WTC11 (cell line): ENCODE measurements around the gene GPI. TPM values are rescaled to one million over a fixed set of nuclear protein-coding genes. Genes with fewer than 3 reads are reported as not detected.

Source experiments
- E2F1 ChIP-seq: sonication (generic); formaldehyde crosslinking; IDR thresholded peaks from 2 replicates; pipeline ENCODE4 v1.8.0; 2022; ENCODE audit warnings: mild to moderate bottlenecking, missing genetic modification reagents
- E2F4 ChIP-seq: sonication (generic); formaldehyde crosslinking; IDR thresholded peaks from 2 replicates; pipeline ENCODE4 v1.8.1; 2022; ENCODE audit warnings: low read depth, mild to moderate bottlenecking, moderate library complexity, missing genetic modification reagents, borderline replicate concordance
- ESRRA ChIP-seq: sonication (generic); formaldehyde crosslinking; IDR thresholded peaks from 2 replicates; pipeline ENCODE4 v1.8.1; 2022; ENCODE audit warnings: mild to moderate bottlenecking, missing genetic modification reagents, borderline replicate concordance
- FOXK1 ChIP-seq: sonication (generic); formaldehyde crosslinking; IDR thresholded peaks from 2 replicates; pipeline ENCODE4 v1.8.0; 2022; ENCODE audit warnings: mild to moderate bottlenecking, moderate library complexity, missing genetic modification reagents
- GABPB1 ChIP-seq: sonication (generic); formaldehyde crosslinking; IDR thresholded peaks from 2 replicates; pipeline ENCODE4 v1.8.1; 2023; ENCODE audit warnings: mild to moderate bottlenecking, missing genetic modification reagents
- HMGXB4 ChIP-seq: sonication (generic); formaldehyde crosslinking; IDR thresholded peaks from 2 replicates; pipeline ENCODE4 v1.8.1; 2023; ENCODE audit warnings: mild to moderate bottlenecking, moderate library complexity, missing genetic modification reagents
- JAZF1 ChIP-seq: fragments of 250-450 bp; sonication (Bioruptor Pico); IDR thresholded peaks from 2 replicates; pipeline ENCODE4 v1.9.0; 2021; ENCODE audit warnings: moderate library complexity, mild to moderate bottlenecking, inconsistent platforms
- JUN ChIP-seq: sonication (generic); formaldehyde crosslinking; IDR thresholded peaks from 2 replicates; pipeline ENCODE4 v1.8.0; 2023; ENCODE audit warnings: mild to moderate bottlenecking, missing genetic modification reagents
- MLX ChIP-seq: sonication (generic); formaldehyde crosslinking; IDR thresholded peaks from 2 replicates; pipeline ENCODE4 v1.8.1; 2023; ENCODE audit warnings: mild to moderate bottlenecking, missing genetic modification reagents, moderate library complexity
- NFYB ChIP-seq: sonication (generic); formaldehyde crosslinking; conservative IDR thresholded peaks from 2 replicates; pipeline ENCODE4 v1.8.0; 2022; ENCODE audit warnings: low read depth, missing genetic modification reagents
- NR3C1 ChIP-seq: sonication (generic); formaldehyde crosslinking; conservative IDR thresholded peaks from 2 replicates; pipeline ENCODE4 v1.8.1; 2023; ENCODE audit warnings: low read depth, mild to moderate bottlenecking, missing genetic modification reagents
- PRDM15 ChIP-seq: sonication (generic); formaldehyde crosslinking; IDR thresholded peaks from 2 replicates; pipeline ENCODE4 v1.8.0; 2022; ENCODE audit warnings: missing genetic modification reagents
- RELA ChIP-seq: sonication (generic); formaldehyde crosslinking; IDR thresholded peaks from 2 replicates; pipeline ENCODE4 v1.8.1; 2022; ENCODE audit warnings: missing genetic modification reagents, mild to moderate bottlenecking, borderline replicate concordance
- SP1 ChIP-seq: sonication (generic); formaldehyde crosslinking; conservative IDR thresholded peaks from 2 replicates; pipeline ENCODE4 v1.8.1; 2022; ENCODE audit warnings: missing genetic modification reagents
- TEAD1 ChIP-seq: sonication (generic); formaldehyde crosslinking; IDR thresholded peaks from 2 replicates; pipeline ENCODE4 v1.8.0; 2022; ENCODE audit warnings: mild to moderate bottlenecking, missing genetic modification reagents
- TP53 ChIP-seq: sonication (generic); formaldehyde crosslinking; IDR thresholded peaks from 2 replicates; pipeline ENCODE4 v1.8.1; 2023; ENCODE audit warnings: mild to moderate bottlenecking, missing genetic modification reagents
- USF1 ChIP-seq: sonication (generic); formaldehyde crosslinking; IDR thresholded peaks from 2 replicates; pipeline ENCODE4 v1.8.0; 2022; ENCODE audit warnings: mild to moderate bottlenecking, missing genetic modification reagents
- ZBTB21 ChIP-seq: sonication (generic); formaldehyde crosslinking; IDR thresholded peaks from 2 replicates; pipeline ENCODE4 v1.8.1; 2023; ENCODE audit warnings: mild to moderate bottlenecking, missing genetic modification reagents, borderline replicate concordance
- ZNF219 ChIP-seq: sonication (generic); formaldehyde crosslinking; IDR thresholded peaks from 2 replicates; pipeline ENCODE4 v1.8.0; 2023; ENCODE audit warnings: missing genetic modification reagents, mild to moderate bottlenecking, borderline replicate concordance
- total RNA-seq: library from RNA; stranded (reverse); gene quantifications from 3 replicates; pipeline ENCODE4 v1.2.3, GENCODE V29; 2021
- TF ChIP-seq, protein P1 (sequence below): fragments of 250-450 bp; sonication (Bioruptor Pico); IDR thresholded peaks from 2 replicates; pipeline ENCODE4 v1.8.0; 2021; ENCODE audit warnings: mild to moderate bottlenecking
- TF ChIP-seq, protein P2 (sequence below): sonication (generic); formaldehyde crosslinking; IDR thresholded peaks from 2 replicates; pipeline ENCODE4 v1.8.1; 2023; ENCODE audit warnings: mild to moderate bottlenecking, missing genetic modification reagents
- TF ChIP-seq, protein P3 (sequence below): sonication (generic); formaldehyde crosslinking; conservative IDR thresholded peaks from 2 replicates; pipeline ENCODE4 v1.8.1; 2022; ENCODE audit warnings: mild to moderate bottlenecking, missing genetic modification reagents
- TF ChIP-seq, protein P4 (sequence below): sonication (generic); formaldehyde crosslinking; IDR thresholded peaks from 2 replicates; pipeline ENCODE4 v1.8.1; 2022; ENCODE audit warnings: mild to moderate bottlenecking, moderate library complexity, missing genetic modification reagents

Gene GPI
- total RNA-seq, 1 experiment from 2014 or later: 389 TPM

- peak; percentile 85; the same call in 1 of the 2 replicates for TF ChIP-seq ESRRA (CRISPR knock-in tag)
- TF ChIP-seq NFYB (CRISPR knock-in tag): peak; percentile 25; the same call in 1 of the 2 replicates
- TF ChIP-seq E2F4 (CRISPR knock-in tag): no peak
- TF ChIP-seq USF1 (CRISPR knock-in tag): peak; percentile 78; the same call in 1 of the 2 replicates
- TF ChIP-seq TEAD1 (CRISPR knock-in tag): peak; percentile 81
- TF ChIP-seq ZNF219: no peak; the same call in 1 of the 2 replicates
- TF ChIP-seq, protein P1, sequence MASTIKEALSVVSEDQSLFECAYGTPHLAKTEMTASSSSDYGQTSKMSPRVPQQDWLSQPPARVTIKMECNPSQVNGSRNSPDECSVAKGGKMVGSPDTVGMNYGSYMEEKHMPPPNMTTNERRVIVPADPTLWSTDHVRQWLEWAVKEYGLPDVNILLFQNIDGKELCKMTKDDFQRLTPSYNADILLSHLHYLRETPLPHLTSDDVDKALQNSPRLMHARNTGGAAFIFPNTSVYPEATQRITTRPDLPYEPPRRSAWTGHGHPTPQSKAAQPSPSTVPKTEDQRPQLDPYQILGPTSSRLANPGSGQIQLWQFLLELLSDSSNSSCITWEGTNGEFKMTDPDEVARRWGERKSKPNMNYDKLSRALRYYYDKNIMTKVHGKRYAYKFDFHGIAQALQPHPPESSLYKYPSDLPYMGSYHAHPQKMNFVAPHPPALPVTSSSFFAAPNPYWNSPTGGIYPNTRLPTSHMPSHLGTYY (CRISPR knock-in tag): no peak
- TF ChIP-seq HMGXB4 (CRISPR knock-in tag): peak; percentile 86
- no peak for TF ChIP-seq MLX (CRISPR knock-in tag)
- TF ChIP-seq RELA (CRISPR knock-in tag): no peak
- TF ChIP-seq PRDM15 (CRISPR knock-in tag): 0 out of 2 replicates have a peak, but pooled peaks have one; percentile 50
- TF ChIP-seq, protein P2, sequence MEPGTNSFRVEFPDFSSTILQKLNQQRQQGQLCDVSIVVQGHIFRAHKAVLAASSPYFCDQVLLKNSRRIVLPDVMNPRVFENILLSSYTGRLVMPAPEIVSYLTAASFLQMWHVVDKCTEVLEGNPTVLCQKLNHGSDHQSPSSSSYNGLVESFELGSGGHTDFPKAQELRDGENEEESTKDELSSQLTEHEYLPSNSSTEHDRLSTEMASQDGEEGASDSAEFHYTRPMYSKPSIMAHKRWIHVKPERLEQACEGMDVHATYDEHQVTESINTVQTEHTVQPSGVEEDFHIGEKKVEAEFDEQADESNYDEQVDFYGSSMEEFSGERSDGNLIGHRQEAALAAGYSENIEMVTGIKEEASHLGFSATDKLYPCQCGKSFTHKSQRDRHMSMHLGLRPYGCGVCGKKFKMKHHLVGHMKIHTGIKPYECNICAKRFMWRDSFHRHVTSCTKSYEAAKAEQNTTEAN (CRISPR knock-in tag): no peak
- TF ChIP-seq JUN: peak; percentile 71; the same call in 1 of the 2 replicates
- TF ChIP-seq FOXK1 (CRISPR knock-in tag): peak; percentile 76
- peak; percentile 82; the same call in 1 of the 2 replicates for TF ChIP-seq ZBTB21
- TF ChIP-seq, protein P3, sequence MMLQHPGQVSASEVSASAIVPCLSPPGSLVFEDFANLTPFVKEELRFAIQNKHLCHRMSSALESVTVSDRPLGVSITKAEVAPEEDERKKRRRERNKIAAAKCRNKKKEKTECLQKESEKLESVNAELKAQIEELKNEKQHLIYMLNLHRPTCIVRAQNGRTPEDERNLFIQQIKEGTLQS (CRISPR knock-in tag): no peak
- TF ChIP-seq SP1 (CRISPR knock-in tag): no peak
- no peak for TF ChIP-seq NR3C1 (CRISPR knock-in tag)
- TF ChIP-seq GABPB1 (CRISPR knock-in tag): peak; percentile 45
- TF ChIP-seq E2F1 (CRISPR knock-in tag): peak; percentile 89
- peak; percentile 91 for TF ChIP-seq TP53 (CRISPR knock-in tag)
- TF ChIP-seq JAZF1 (CRISPR knock-in tag): no peak
- TF ChIP-seq, protein P4, sequence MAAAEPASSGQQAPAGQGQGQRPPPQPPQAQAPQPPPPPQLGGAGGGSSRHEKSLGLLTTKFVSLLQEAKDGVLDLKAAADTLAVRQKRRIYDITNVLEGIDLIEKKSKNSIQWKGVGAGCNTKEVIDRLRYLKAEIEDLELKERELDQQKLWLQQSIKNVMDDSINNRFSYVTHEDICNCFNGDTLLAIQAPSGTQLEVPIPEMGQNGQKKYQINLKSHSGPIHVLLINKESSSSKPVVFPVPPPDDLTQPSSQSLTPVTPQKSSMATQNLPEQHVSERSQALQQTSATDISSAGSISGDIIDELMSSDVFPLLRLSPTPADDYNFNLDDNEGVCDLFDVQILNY (CRISPR knock-in tag): peak; percentile 91
Measured at GRCh38 chr19:34404109-34404909, 39.3 kb downstream of the GPI start, which contains the start of gene PDCD2L (continued).
